ENCODE results near the gene FAN1. TPM values are rescaled to one million over a fixed set of nuclear protein-coding genes. Genes with fewer than 3 reads are reported as not detected.

FAN1 gene
- total RNA-seq, 3 donors from 2014 or later, result 15.2 to 27.5 (median 20.4) TPM

DNA sequence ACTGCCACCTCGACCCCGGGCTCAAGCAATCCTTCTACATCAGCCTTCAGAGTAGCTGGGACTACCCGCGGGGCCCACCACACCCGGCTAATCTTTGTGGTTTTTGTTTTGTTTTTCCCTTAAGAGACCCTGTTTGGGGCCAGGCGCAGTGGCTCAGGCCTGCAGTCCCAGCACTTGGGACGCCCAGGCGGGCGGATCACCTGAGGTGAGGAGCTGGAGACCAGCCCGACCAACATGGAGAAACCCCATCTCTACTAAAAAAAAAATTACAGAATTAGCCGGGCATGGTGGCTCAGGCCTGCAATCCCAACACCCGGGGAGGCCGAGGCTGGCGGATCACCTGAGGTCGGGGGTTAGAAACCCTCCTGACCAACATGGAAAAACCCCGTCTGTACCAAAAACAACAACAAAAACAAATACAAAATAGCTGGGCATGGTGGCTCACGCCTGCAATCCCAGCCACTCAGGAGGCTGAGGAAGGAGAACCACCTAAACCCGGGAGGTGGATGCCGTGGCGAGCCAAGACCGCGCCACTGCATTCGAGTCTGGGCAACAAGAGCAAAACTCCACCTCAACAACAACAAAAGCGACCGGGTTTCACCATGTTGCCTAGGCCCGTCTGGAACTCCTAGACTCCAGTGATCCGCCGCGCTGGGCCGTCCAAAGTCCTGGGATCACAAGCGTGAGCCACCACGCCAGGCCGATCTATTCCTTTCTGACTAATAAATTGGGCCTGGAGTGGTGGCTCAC, 8.1 kb upstream of the FAN1 start:
- no peak for ATAC-seq
- no peak for TF ChIP-seq CTCF (IDR thresholded peaks at IDR 0.05)

GRCh38 chr15:30896211-30896606, 7.5 kb upstream of the FAN1 start:
- Histone ChIP-seq H3K9me3 (no peaks in the 10 kb centered on the region), H3K36me3 (ENCODE audit: low read depth) (no peaks in the 10 kb centered on the region), H3K4me1 (ENCODE audit: low read depth) (no peaks in the 10 kb centered on the region), H3K4me3 (no peak overlapping the region)
- ATAC-seq, result no peak
- TF ChIP-seq CTCF (IDR thresholded peaks at IDR 0.05), result no peak
- intact Hi-C loops (cut with DNase I, micrococcal nuclease), result no loop called here
- DNase-seq, result no peak

More for the DNA sequence above, 8.1 kb upstream of the FAN1 start:
- H3K9me3 ChIP-seq, result no peaks in the 10 kb centered on the region
- intact Hi-C loops (cut with DNase I, micrococcal nuclease), result no loop called here
- no peak for DNase-seq
- H3K4me3 ChIP-seq, result no peak overlapping the region
- no peaks in the 10 kb centered on the region for H3K36me3 ChIP-seq (ENCODE audit: low read depth)
- no peaks in the 10 kb centered on the region for H3K4me1 ChIP-seq (ENCODE audit: low read depth)

DNA sequence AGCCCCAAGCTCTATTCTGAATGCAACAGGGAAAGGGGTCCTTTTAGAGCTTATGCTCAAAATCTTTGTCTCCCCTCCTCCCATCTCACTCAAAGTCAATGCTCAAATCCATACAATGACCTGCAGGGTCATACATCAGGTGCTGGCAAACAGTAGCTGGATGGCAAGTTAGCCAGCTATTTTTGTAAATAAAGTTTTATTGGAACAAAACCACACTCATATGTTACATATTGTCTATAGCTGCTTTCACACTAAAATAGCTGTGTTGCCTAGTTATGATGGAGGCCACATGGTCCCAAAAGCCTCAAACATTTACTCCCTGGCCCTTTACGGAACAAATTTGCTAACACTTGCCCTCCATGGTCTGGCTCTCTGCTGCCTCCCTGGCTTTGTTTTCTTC, 1.8 kb upstream of the FAN1 start:
- intact Hi-C loops (cut with DNase I, micrococcal nuclease), result no loop called here
- Histone ChIP-seq H3K4me1 (ENCODE audit: low read depth) (peaks cover 28% of the 10 kb centered on the region), H3K4me3 (no peak overlapping the region), H3K9me3 (no peaks in the 10 kb centered on the region), H3K36me3 (ENCODE audit: low read depth) (no peaks in the 10 kb centered on the region)
- no peak for DNase-seq
- no peak for TF ChIP-seq CTCF (IDR thresholded peaks at IDR 0.05)
- no peak for ATAC-seq

- Histone ChIP-seq H3K4me3 (no peak overlapping the region), H3K9me3 (no peaks in the 10 kb centered on the region), H3K4me1 (ENCODE audit: low read depth) (peaks cover 28% of the 10 kb centered on the region), H3K36me3 (ENCODE audit: low read depth) (no peaks in the 10 kb centered on the region)
- no peak for ATAC-seq
- intact Hi-C loops (cut with DNase I, micrococcal nuclease), result no loop called here
- TF ChIP-seq CTCF (IDR thresholded peaks at IDR 0.05), result no peak
- DNase-seq, result no peak
Measured at GRCh38 chr15:30904812-30905211, 1.1 kb downstream of the FAN1 start.

- peaks cover 28% of the 10 kb centered on the region for H3K4me1 ChIP-seq (ENCODE audit: low read depth)
- DNase-seq (peak in 1 of 3 donors; percentile 68), ATAC-seq (peak; percentile 69)
- intact Hi-C loops (cut with DNase I, micrococcal nuclease), result no loop called here
- H3K36me3 ChIP-seq (ENCODE audit: low read depth), result no peaks in the 10 kb centered on the region
- no peak overlapping the region for H3K4me3 ChIP-seq
- H3K9me3 ChIP-seq, result no peaks in the 10 kb centered on the region
- TF ChIP-seq CTCF (IDR thresholded peaks at IDR 0.05), result peak; percentile 28
Measured at GRCh38 chr15:30905821-30906220, 2.1 kb downstream of the FAN1 start.

All from mucosa of descending colon (tissue), 3 donors.